ENCODE data around the gene RGS19.

Gene RGS19

GRCh38 chr20:64041781-64042053 lies 37.6 kb downstream of the RGS19 start:
- TF ChIP-seq CTCF (IDR thresholded peaks at IDR 0.05; ENCODE audit: poor library complexity, severe bottlenecking), result no peak
- H3K9me3 ChIP-seq (ENCODE audit: severe bottlenecking), result no peaks in the 10 kb centered on the region
- H3K4me1 ChIP-seq (ENCODE audit: insufficient read depth, poor library complexity, severe bottlenecking), result peaks cover 10% of the 10 kb centered on the region
- peaks cover 22% of the 10 kb centered on the region for H3K27me3 ChIP-seq (ENCODE audit: insufficient read depth, poor library complexity, severe bottlenecking)
- H3K4me3 ChIP-seq (ENCODE audit: severe bottlenecking), result no peak overlapping the region
- H3K27ac ChIP-seq (ENCODE audit: poor library complexity, severe bottlenecking), result no peak overlapping the region
- ATAC-seq (ENCODE audit: low read depth) (no peak), DNase-seq (ENCODE audit: low spot score) (no peak)
- H3K36me3 ChIP-seq (ENCODE audit: low read depth), result no peaks in the 10 kb centered on the region

DNA sequence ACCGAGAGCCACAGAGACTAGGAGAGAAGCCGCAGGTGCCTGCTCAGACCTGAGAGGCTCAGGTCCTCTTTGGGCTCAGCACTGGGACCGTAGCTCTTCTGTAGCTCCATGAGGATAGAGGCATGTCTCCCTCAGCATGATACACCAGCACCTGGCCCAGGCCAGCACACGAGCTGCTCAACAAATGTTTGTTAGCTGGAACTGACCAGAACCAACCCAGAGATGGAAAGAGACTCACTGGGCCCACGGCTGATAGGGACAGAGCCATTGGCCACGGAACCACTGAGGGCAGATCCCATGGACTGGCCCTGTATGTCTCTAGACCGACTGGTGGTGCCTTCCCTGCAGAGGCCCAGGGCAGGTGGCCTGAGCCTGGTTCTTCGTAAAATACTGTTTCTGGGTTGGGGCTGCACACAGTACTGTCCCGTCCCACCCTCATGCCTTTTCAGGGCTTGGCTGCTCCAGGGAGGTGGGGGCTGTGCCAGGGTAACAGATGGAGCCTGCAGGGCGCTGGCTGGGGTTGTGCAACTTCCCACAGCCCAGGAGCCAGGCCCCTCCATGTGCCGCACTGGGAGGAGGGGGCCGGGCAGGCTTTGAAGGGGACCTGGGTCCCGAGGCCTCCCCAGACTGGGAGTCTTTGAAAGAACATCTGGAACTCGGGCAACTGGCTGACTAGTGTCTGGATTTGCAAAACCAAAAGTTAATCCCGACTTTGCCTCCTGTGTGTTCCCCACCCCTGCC lies 38.1 kb downstream of the RGS19 start:
- no peak overlapping the region for H3K27ac ChIP-seq (ENCODE audit: poor library complexity, severe bottlenecking)
- ATAC-seq (ENCODE audit: low read depth) (no peak), DNase-seq (ENCODE audit: low spot score) (no peak)
- peaks cover 10% of the 10 kb centered on the region for H3K4me1 ChIP-seq (ENCODE audit: insufficient read depth, poor library complexity, severe bottlenecking)
- H3K9me3 ChIP-seq (ENCODE audit: severe bottlenecking), result no peaks in the 10 kb centered on the region
- H3K4me3 ChIP-seq (ENCODE audit: severe bottlenecking), result no peak overlapping the region
- TF ChIP-seq CTCF (IDR thresholded peaks at IDR 0.05; ENCODE audit: poor library complexity, severe bottlenecking), result no peak
- no peaks in the 10 kb centered on the region for H3K36me3 ChIP-seq (ENCODE audit: low read depth)
- H3K27me3 ChIP-seq (ENCODE audit: insufficient read depth, poor library complexity, severe bottlenecking), result peaks cover 17% of the 10 kb centered on the region

DNA sequence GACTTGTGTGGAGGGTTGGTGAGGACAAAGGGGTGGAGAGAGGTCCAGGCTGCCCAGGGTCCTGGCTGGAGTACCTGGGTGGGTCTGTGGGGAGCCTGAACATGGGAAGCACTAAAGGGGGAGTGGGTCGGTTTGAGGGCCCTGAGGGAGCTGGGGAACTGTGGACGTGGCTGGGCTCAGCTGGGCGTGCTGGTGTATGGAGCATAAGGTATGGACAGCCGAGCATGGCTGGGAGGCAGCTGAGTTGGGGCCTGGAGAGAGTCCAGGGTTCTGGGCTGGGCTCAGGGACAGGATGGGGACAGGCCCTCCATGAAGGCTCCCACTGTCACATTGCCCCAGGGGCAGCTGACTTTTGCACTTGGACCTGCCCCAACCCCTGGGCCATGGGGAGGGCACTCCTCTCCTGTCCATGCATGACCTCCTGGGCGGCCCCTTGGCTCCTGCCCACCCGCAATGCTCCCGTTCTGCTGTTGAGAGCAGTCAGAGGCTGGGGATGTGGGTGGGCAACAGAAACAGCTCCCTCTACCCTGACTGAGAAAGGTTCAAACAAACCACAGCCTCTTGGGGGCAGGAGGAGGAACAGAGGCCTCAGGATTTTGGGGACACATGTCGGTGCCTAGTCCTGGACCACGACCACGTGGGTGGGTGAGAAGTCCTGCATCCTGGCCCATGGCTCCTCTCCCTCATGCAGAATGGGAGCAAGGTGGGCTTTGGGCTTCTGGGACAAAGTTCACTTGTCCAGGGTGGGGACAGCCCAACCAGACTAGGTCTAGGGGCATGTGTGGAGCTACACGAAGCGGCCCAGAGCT lies 38.9 kb downstream of the RGS19 start:
- no peaks in the 10 kb centered on the region for H3K36me3 ChIP-seq (ENCODE audit: low read depth)
- no peak for TF ChIP-seq CTCF (IDR thresholded peaks at IDR 0.05; ENCODE audit: poor library complexity, severe bottlenecking)
- DNase-seq (ENCODE audit: low spot score) (no peak), ATAC-seq (ENCODE audit: low read depth) (no peak)
- H3K4me1 ChIP-seq (ENCODE audit: insufficient read depth, poor library complexity, severe bottlenecking), result peaks cover 10% of the 10 kb centered on the region
- H3K4me3 ChIP-seq (ENCODE audit: severe bottlenecking), result no peak overlapping the region
- H3K9me3 ChIP-seq (ENCODE audit: severe bottlenecking), result no peaks in the 10 kb centered on the region
- H3K27me3 ChIP-seq (ENCODE audit: insufficient read depth, poor library complexity, severe bottlenecking), result peaks cover 14% of the 10 kb centered on the region
- no peak overlapping the region for H3K27ac ChIP-seq (ENCODE audit: poor library complexity, severe bottlenecking)

DNA sequence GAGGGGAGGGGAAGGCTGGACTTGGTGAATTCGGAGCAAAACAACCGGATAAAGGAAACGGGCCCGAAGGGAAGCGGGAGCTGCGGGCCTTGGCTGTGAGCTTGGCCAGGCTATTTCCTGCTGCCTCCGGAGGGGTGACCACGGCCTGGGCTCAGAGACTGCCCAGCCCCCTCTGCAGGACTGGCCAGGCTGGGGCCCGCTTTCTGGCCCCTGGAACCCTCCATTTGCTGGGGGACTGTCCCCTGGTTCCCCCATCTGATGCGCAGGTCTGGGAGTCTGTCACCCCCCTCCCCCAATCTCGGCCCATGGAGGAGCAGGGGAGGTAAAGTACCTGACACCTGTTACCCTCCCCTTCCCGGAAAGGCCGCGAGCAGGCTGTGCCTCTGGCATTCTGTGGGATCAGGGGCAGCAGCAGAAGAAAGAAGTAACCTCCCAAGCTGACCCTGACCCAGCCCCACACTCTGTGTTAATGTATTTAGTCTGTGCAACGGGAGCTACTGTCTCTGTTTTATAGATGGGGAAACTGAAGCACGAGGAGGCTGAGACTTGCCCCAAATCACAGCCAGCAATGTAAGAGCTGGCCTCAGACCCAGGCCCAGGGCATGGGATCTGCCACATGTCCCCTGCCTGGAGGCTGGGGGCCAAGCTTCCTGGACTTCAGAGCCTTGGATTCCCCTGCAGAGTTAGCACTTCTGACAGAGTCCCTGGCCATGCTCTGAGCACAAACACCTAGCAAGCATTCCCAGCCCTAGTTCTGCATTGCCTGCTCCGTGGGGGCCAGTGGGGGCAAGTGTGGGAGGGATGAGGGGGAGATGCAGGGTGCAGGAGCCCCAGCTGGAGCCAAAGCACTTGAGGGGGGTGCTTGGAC lies 39.8 kb downstream of the RGS19 start:
- DNase-seq (ENCODE audit: low spot score), result no peak
- H3K36me3 ChIP-seq (ENCODE audit: low read depth), result no peaks in the 10 kb centered on the region
- no peak overlapping the region for H3K27ac ChIP-seq (ENCODE audit: poor library complexity, severe bottlenecking)
- H3K27me3 ChIP-seq (ENCODE audit: insufficient read depth, poor library complexity, severe bottlenecking), result peaks cover 14% of the 10 kb centered on the region
- H3K9me3 ChIP-seq (ENCODE audit: severe bottlenecking), result no peaks in the 10 kb centered on the region
- peak; percentile 4 for ATAC-seq (ENCODE audit: low read depth)
- peak overlapping the region; percentile 35 for H3K4me3 ChIP-seq (ENCODE audit: severe bottlenecking)
- peaks cover 3% of the 10 kb centered on the region for H3K4me1 ChIP-seq (ENCODE audit: insufficient read depth, poor library complexity, severe bottlenecking)
- TF ChIP-seq CTCF (IDR thresholded peaks at IDR 0.05; ENCODE audit: poor library complexity, severe bottlenecking), result peak; percentile 52

All from RWPE2 (cell line).